ENCODE data around the gene MARVELD1. TPM values are rescaled to one million over a fixed set of nuclear protein-coding genes. Genes with fewer than 3 reads are reported as not detected.

The MARVELD1 gene
- total and polyA plus RNA-seq, 2 of the 4 experiments (the other 2 are of a cell fraction), result 12.0 to 68.1 TPM

GRCh38 chr10:97675222-97675621 lies 38.3 kb upstream of the MARVELD1 start:
- DNase-seq (no peak), ATAC-seq (ENCODE audit: low read depth) (no peak)
- Histone ChIP-seq H2AFZ (replicated peaks; ENCODE audit: low read length, poor library complexity) (no peak overlapping the region), H3K4me2 (ENCODE audit: low read depth, low read length) (no peak overlapping the region), H3K36me3 (ENCODE audit: control insufficient read depth, insufficient read depth, low read length) (peaks cover 61% of the 10 kb centered on the region), H4K5ac (ENCODE audit: low read depth, low read length) (no peak overlapping the region), H2BK120ac (ENCODE audit: low read depth, low read length) (no peak overlapping the region), H3K14ac (replicated peaks; ENCODE audit: low read depth, low read length) (no peak overlapping the region), H2BK20ac (ENCODE audit: low read depth, low read length) (no peak overlapping the region), H4K8ac (ENCODE audit: low read depth in 2 of 2, low read length in 2 of 2) (no peak overlapping the region), H3K9me1 (ENCODE audit: insufficient read depth, low read length) (no peaks in the 10 kb centered on the region), H3K4me1 (ENCODE audit: control insufficient read depth, insufficient read depth, low read length) (no peaks in the 10 kb centered on the region), H2AK5ac (ENCODE audit: low read depth, low read length) (no peak overlapping the region), H2BK5ac (ENCODE audit: low read depth, low read length, poor library complexity, severe bottlenecking) (no peak overlapping the region), H2BK15ac (ENCODE audit: low read depth, low read length) (no peak overlapping the region), H3K79me1 (ENCODE audit: low read depth in 1 of 2, low read length in 2 of 2) (peaks cover 8 to 38% of the 10 kb centered on the region in 2 experiments), H3K27ac (ENCODE audit: insufficient read depth, low read length) (no peak overlapping the region), H3K9me3 (ENCODE audit: control insufficient read depth, insufficient read depth, low read length) (no peaks in the 10 kb centered on the region), H3K56ac (ENCODE audit: extremely low read depth, insufficient read depth, low read length) (no peak overlapping the region), H3K9ac (ENCODE audit: low read depth, low read length) (no peak overlapping the region), H3K18ac (ENCODE audit: low read depth, low read length) (no peak overlapping the region), H3K4me3 (ENCODE audit: insufficient read depth, low read depth, low read length) (no peak overlapping the region), H2AK9ac (replicated peaks; ENCODE audit: low read depth, low read length, poor library complexity) (no peak overlapping the region), H4K91ac (ENCODE audit: insufficient read depth, low read depth, low read length) (no peak overlapping the region), H3K23ac (ENCODE audit: low read depth, low read length) (no peak overlapping the region), H3K4ac (ENCODE audit: low read depth, low read length) (no peak overlapping the region), H4K20me1 (ENCODE audit: insufficient read depth, low read length) (peaks cover 19% of the 10 kb centered on the region), H3K27me3 (ENCODE audit: control insufficient read depth, insufficient read depth, low read length) (no peaks in the 10 kb centered on the region)
- TSS peak; percentile 61 for BruUV-seq (replicated peaks)
- dilution Hi-C loops (cut with HindIII; ENCODE audit: low sequenced_read_pairs, unreplicated experiment), result no loop called here
- in situ Hi-C loops (cut with MboI; ENCODE audit: low sequenced_read_pairs), result loop anchor here (5.0 kb wide), 1 partner anchor 57 kb away; no protein-coding TSS in a partner anchor
- POLR2A ChIA-PET (ENCODE audit: unreplicated experiment), result no interaction called here
- CTCF ChIA-PET, result no interaction called here
- 97% methylated on average over 7 of the region's 9 CpGs; no CpG with 5 or more reads in 1 of the 2 experiments for WGBS, 2 experiments (ENCODE audit: extremely low coverage in 2 of 2, insufficient read length in 1 of 2)
- TF ChIP-seq USF2 (IDR thresholded peaks at IDR 0.05; ENCODE audit: low read depth, low read length), result no peak
- no peak for TF ChIP-seq MAZ (IDR thresholded peaks at IDR 0.05; ENCODE audit: borderline replicate concordance, low read depth, low read length)
- TF ChIP-seq CTCF (conservative IDR thresholded peaks at IDR 0.05; ENCODE audit: low read depth, low read length), result no peak
- no peak for TF ChIP-seq RAD21 (IDR thresholded peaks at IDR 0.05; ENCODE audit: low read length)
- TF ChIP-seq MXI1 (IDR thresholded peaks at IDR 0.05; ENCODE audit: borderline replicate concordance, low read depth, low read length), result no peak
- TF ChIP-seq CHD1 (IDR thresholded peaks at IDR 0.05; ENCODE audit: low read depth, low read length), result no peak
- no peak for TF ChIP-seq SMC3 (IDR thresholded peaks at IDR 0.05; ENCODE audit: low read depth, low read length)
- no peak for TF ChIP-seq MAFK (IDR thresholded peaks at IDR 0.05; ENCODE audit: low read depth, low read length)
- no peak for TF ChIP-seq ELK1 (IDR thresholded peaks at IDR 0.05; ENCODE audit: borderline replicate concordance, low read depth, low read length)
- TF ChIP-seq FOS (IDR thresholded peaks at IDR 0.05; ENCODE audit: low read depth, low read length), result no peak
- TF ChIP-seq BHLHE40 (IDR thresholded peaks at IDR 0.05; ENCODE audit: low read depth, low read length), result no peak
- no peak for TF ChIP-seq CEBPB (IDR thresholded peaks at IDR 0.05; ENCODE audit: low read depth, low read length)
- no peak for TF ChIP-seq POLR2A (IDR thresholded peaks at IDR 0.05; ENCODE audit: low read depth, low read length)
- intact Hi-C loops (cut with micrococcal nuclease), result no loop called here

Data from IMR-90 (cell line).